ENCODE results near the gene HAL. TPM values are rescaled to one million over a fixed set of nuclear protein-coding genes. Genes with fewer than 3 reads are reported as not detected.

The HAL gene
- total and polyA plus RNA-seq, 12 donors = 0.13 to 0.40 (median 0.20) TPM; not detected in 4

DNA sequence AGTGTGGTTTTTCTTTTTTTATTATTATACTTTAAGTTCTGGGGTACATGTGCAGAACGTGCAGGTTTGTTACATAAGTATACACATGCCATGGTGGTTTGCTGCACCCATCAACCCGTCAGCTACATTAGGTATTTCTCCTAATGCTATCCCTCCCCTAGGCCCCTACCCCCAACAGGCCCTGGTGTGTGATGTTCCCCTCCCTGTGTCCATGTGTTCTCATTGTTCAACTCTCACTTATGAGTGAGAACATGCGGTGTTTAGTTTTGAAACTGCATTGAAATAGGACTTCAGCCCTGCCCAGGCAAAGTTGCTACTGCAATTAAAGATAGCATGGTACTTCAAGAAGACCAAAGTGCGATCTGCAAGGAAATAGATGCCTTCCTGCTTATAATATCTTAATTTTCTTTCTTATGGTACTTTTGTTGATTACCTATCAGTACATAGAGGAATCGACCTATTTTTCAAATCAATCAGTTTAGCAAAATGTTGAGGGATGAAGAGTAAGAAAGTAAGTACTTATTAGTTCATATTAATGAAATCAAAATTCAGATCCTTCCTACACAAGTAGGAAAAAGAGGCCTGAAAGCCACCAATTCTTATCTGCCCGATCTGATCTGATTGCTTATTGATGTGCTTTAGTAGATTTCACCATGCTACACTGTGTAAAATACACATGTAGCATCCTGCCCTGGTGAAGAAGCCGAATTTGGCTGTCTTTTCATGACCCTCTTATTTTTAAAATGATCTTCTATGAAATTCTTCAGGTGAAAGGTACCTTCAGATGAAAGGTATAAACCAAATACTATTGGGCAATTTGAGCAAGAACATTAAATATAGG lies 37.6 kb upstream of the HAL start:
- no peak for TF ChIP-seq POLR2A (IDR thresholded peaks at IDR 0.05)
- TF ChIP-seq, protein P1, sequence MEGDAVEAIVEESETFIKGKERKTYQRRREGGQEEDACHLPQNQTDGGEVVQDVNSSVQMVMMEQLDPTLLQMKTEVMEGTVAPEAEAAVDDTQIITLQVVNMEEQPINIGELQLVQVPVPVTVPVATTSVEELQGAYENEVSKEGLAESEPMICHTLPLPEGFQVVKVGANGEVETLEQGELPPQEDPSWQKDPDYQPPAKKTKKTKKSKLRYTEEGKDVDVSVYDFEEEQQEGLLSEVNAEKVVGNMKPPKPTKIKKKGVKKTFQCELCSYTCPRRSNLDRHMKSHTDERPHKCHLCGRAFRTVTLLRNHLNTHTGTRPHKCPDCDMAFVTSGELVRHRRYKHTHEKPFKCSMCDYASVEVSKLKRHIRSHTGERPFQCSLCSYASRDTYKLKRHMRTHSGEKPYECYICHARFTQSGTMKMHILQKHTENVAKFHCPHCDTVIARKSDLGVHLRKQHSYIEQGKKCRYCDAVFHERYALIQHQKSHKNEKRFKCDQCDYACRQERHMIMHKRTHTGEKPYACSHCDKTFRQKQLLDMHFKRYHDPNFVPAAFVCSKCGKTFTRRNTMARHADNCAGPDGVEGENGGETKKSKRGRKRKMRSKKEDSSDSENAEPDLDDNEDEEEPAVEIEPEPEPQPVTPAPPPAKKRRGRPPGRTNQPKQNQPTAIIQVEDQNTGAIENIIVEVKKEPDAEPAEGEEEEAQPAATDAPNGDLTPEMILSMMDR (IDR thresholded peaks at IDR 0.05) = no peak
- WGBS, 4 donors = 61 to 73% (median 67%) methylated on average over 7 of the region's 7 CpGs
- Histone ChIP-seq H3K9me3 (replicated peaks in 1 of 3) (no peaks in the 10 kb centered on the region), H3K4me1 (replicated peaks in 1 of 2) (peaks cover 15 to 42% of the 10 kb centered on the region in 2 donors), H3K27me3 (no peaks in the 10 kb centered on the region), H3K27ac (no peak overlapping the region), H3K4me3 (peak overlapping the region in 1 of 4 donors; percentile 77), H3K36me3 (replicated peaks in 1 of 2) (no peaks in the 10 kb centered on the region)
- intact Hi-C loops (cut with DNase I) = no loop called here
- DNase-seq = no peak

DNA sequence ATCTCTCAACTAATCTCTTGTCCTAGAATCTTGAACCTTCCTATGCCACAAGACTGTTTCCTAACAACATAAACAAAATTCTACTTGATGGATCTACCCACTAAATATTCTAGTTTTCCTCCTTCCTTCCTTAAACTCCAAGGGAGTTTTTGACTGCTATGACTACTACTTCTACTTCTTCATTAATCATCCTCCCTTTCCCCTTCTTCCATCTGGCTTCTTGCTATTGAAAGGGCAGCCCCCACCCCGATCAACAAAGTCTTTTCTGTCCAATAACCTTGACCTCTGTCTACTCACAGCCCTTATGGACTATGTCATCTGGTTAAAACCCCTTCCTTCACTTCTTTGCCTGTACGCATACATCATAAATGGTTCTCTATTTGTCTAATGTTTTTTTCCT lies 33.7 kb upstream of the HAL start:
- peaks cover 15 to 42% of the 10 kb centered on the region in 2 donors for H3K4me1 ChIP-seq (replicated peaks in 1 of 2)
- H3K9me3 ChIP-seq (replicated peaks in 1 of 3) = no peaks in the 10 kb centered on the region
- no peak for DNase-seq
- TF ChIP-seq, protein P1 (IDR thresholded peaks at IDR 0.05) = no peak
- no peak for TF ChIP-seq POLR2A (IDR thresholded peaks at IDR 0.05)
- peaks cover 0 to 15% of the 10 kb centered on the region in 2 donors for H3K36me3 ChIP-seq (replicated peaks in 1 of 2)
- WGBS, 4 donors = 75 to 89% (median 77%) methylated on average over 2 of the region's 2 CpGs
- no peaks in the 10 kb centered on the region for H3K27me3 ChIP-seq
- intact Hi-C loops (cut with DNase I) = no loop called here
- H3K27ac ChIP-seq = no peak overlapping the region
- H3K4me3 ChIP-seq = no peak overlapping the region

DNA sequence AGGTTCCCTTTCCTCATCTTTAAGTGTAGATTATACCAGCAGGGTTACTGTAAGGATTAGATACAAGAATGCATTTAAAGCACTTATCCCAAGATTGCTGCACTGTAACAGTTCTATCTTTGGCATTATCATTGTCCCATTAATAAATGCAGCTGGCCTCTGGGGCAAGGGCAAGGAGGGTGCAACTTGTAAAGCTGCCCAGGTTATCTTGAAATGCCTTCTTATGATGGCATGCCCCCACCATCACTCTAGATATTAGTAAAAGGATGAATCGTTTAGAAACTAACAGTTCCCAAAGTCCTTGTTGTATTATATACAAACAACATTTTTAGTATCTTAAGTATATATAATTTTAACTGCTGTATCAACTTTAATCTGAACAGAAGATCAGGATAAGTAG lies 32.4 kb upstream of the HAL start:
- Histone ChIP-seq H3K4me3 (no peak overlapping the region), H3K36me3 (replicated peaks in 1 of 2) (peaks cover 0 to 22% of the 10 kb centered on the region in 2 donors), H3K27me3 (no peaks in the 10 kb centered on the region), H3K27ac (no peak overlapping the region), H3K4me1 (replicated peaks in 1 of 2) (peaks cover 5 to 32% of the 10 kb centered on the region in 2 donors), H3K9me3 (replicated peaks in 1 of 3) (no peaks in the 10 kb centered on the region)
- intact Hi-C loops (cut with DNase I) = no loop called here
- TF ChIP-seq POLR2A (IDR thresholded peaks at IDR 0.05) = no peak
- TF ChIP-seq, protein P1 (IDR thresholded peaks at IDR 0.05) = no peak
- no peak for DNase-seq
- WGBS, 4 donors = 59 to 73% (median 64%) methylated on average over 1 of the region's 1 CpG

DNA sequence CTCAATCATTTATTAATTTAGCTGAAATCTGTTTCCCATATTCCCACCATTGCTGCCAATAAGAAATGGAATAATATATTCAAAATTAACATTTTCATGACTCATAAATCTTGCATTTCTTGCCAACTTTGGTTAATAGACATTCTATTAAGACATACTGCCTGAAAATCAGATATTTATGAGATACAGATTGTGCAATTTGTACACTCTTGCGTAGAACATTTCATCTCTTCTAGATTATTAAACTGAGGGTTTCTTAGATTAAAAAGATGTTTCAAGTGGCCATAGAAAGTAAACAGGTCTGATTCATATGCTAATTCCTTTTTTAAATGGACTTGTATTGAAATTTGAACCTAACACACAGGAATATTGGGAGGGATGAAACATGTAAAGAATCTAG lies 30.2 kb upstream of the HAL start:
- intact Hi-C loops (cut with DNase I) = no loop called here
- Histone ChIP-seq H3K27me3 (no peaks in the 10 kb centered on the region), H3K36me3 (replicated peaks in 1 of 2) (peaks cover 0 to 41% of the 10 kb centered on the region in 2 donors), H3K4me3 (no peak overlapping the region), H3K27ac (no peak overlapping the region), H3K4me1 (replicated peaks in 1 of 2) (peaks cover 0 to 17% of the 10 kb centered on the region in 2 donors), H3K9me3 (replicated peaks in 1 of 3) (no peaks in the 10 kb centered on the region)
- no peak for DNase-seq
- TF ChIP-seq, protein P1 (IDR thresholded peaks at IDR 0.05) = no peak
- TF ChIP-seq POLR2A (IDR thresholded peaks at IDR 0.05) = no peak
- 56 to 78% (median 61%) methylated on average over 1 of the region's 1 CpG for WGBS, 4 donors
